SK-N-SH (cell line): ENCODE data around the gene WFDC9. TPM values are rescaled to one million over a fixed set of nuclear protein-coding genes. Genes with fewer than 3 reads are reported as not detected.

Source experiments
- CTCF ChIA-PET: fragments of 300-600, 350-600 bp; formaldehyde crosslinking; extraction: SDS; loops from one replicate; lab custom pipeline; 2021; lab: Yijun Ruan, JAX
- POLR2A ChIA-PET: fragments of 350-600 bp; sonication (Branson Sonifier 250); formaldehyde crosslinking; extraction: SDS; loops from one replicate; lab custom pipeline; 2020; ENCODE audit warnings: antibody characterized with exemption, inconsistent platforms; lab: Yijun Ruan, JAX
- DNase-seq: peaks from one replicate; pipeline ENCODE4 v3.0.0; 2012
- H2AFZ ChIP-seq: fragments of 200-600 bp; sonication (generic); 2 replicates; pipeline ENCODE4 v1.8.1; 2016; ENCODE audit warnings: antibody characterized with exemption, mild to moderate bottlenecking, low read depth
- H3F3A ChIP-seq: fragments of 200-600 bp; sonication (generic); replicated peaks from 2 replicates; pipeline ENCODE3; 2016; ENCODE audit warnings: antibody characterized with exemption, mild to moderate bottlenecking; ENCODE audit not compliant: insufficient read depth
- H3K27ac ChIP-seq, 2 experiments: fragments of 200-500 bp in 1 of 2; fragments of 200-600 bp in 1 of 2; sonication (Bioruptor generic) in 1 of 2; sonication (generic), shearing (Covaris generic) in 1 of 2; 2 replicates each; pipeline versions ENCODE4 v1.5.1 to v1.6.1; 2014 to 2016; ENCODE audit warnings: low read depth in 2 of 2, inconsistent platforms in 1 of 2, low read length in 1 of 2, mild to moderate bottlenecking in 1 of 2, mixed read lengths in 1 of 2
- H3K27me3 ChIP-seq: fragments of 200-600 bp; sonication (generic), shearing (Covaris generic); 2 replicates; pipeline ENCODE4 v1.6.1; 2016; ENCODE audit warnings: mixed run types; ENCODE audit not compliant: insufficient read depth
- H3K36me3 ChIP-seq, 2 experiments: fragments of 200-500 bp in 1 of 2; fragments of 200-600 bp in 1 of 2; sonication (Bioruptor generic) in 1 of 2; sonication (generic) in 1 of 2; replicated peaks in 1 of 2; 2 replicates each; pipeline versions ENCODE3 to v1.5.1; 2014 to 2016; ENCODE audit warnings: low read length in 1 of 2, mild to moderate bottlenecking in 1 of 2; ENCODE audit not compliant: insufficient read depth in 2 of 2, control insufficient read depth in 1 of 2
- H3K4me1 ChIP-seq, 2 experiments: fragments of 200-500 bp in 1 of 2; fragments of 200-600 bp in 1 of 2; sonication (Bioruptor generic) in 1 of 2; sonication (generic), shearing (Covaris generic) in 1 of 2; 2 replicates each; pipeline versions ENCODE4 v1.5.1 to v1.6.1; 2014 to 2016; ENCODE audit warnings: low read depth in 1 of 2, low read length in 1 of 2, mixed run types in 1 of 2; ENCODE audit not compliant: insufficient read depth in 2 of 2, control insufficient read depth in 1 of 2
- H3K4me2 ChIP-seq: fragments of 200-600 bp; sonication (generic), shearing (Covaris generic); 2 replicates; pipeline ENCODE4 v1.6.1; 2017; ENCODE audit warnings: mixed run types
- H3K4me3 ChIP-seq, 2 experiments: fragments of 200-500 bp in 1 of 2; fragments of 200-600 bp in 1 of 2; sonication (Bioruptor generic) in 1 of 2; sonication (generic), shearing (Covaris generic) in 1 of 2; 2 replicates each; pipeline versions ENCODE4 v1.5.1 to v1.8.1; 2014 to 2016; ENCODE audit warnings: low read depth in 2 of 2, inconsistent platforms in 1 of 2, low read length in 1 of 2, mild to moderate bottlenecking in 1 of 2, mixed read lengths in 1 of 2, moderate library complexity in 1 of 2
- H3K79me2 ChIP-seq: fragments of 200-600 bp; sonication (generic); 2 replicates; pipeline ENCODE4 v1.8.1; 2017; ENCODE audit warnings: mild to moderate bottlenecking; ENCODE audit not compliant: insufficient read depth
- H3K9ac ChIP-seq: fragments of 200-600 bp; sonication (generic); 2 replicates; pipeline ENCODE4 v1.6.1; 2017; ENCODE audit warnings: mixed run types
- H3K9me2 ChIP-seq: fragments of 200-600 bp; sonication (generic); 2 replicates; pipeline ENCODE4 v1.6.1; 2017; ENCODE audit warnings: mixed run types
- H3K9me3 ChIP-seq: fragments of 200-600 bp; sonication (generic); 2 replicates; pipeline ENCODE4 v1.6.1; 2017; ENCODE audit warnings: mixed run types, mild to moderate bottlenecking, moderate library complexity
- H4K20me1 ChIP-seq: fragments of 200-600 bp; sonication (generic); 2 replicates; pipeline ENCODE4 v1.6.1; 2017; ENCODE audit warnings: mild to moderate bottlenecking, mixed run types; ENCODE audit not compliant: insufficient read depth
- CTCF ChIP-seq: fragments of 200-600 bp; sonication (generic); IDR thresholded peaks from 2 replicates; pipeline ENCODE4 v1.6.1; 2017; ENCODE audit warnings: antibody characterized with exemption, mild to moderate bottlenecking, moderate library complexity
- ELF1 ChIP-seq: IDR thresholded peaks from 2 replicates; pipeline ENCODE4 v1.4.0; 2012
- FOSL2 ChIP-seq: IDR thresholded peaks from 2 replicates; pipeline ENCODE4 v1.4.0; 2012; ENCODE audit warnings: low read depth, mild to moderate bottlenecking, moderate library complexity, borderline replicate concordance
- FOXM1 ChIP-seq: IDR thresholded peaks from 2 replicates; pipeline ENCODE4 v1.4.0; 2012; ENCODE audit warnings: low read depth, mild to moderate bottlenecking
- MEF2A ChIP-seq: IDR thresholded peaks from 2 replicates; pipeline ENCODE4 v1.4.0; 2012; ENCODE audit warnings: low read depth, borderline replicate concordance
- MXI1 ChIP-seq: IDR thresholded peaks from 2 replicates; pipeline ENCODE4 v1.6.1; 2012; ENCODE audit warnings: mild to moderate bottlenecking, low read depth, low read length, improper control_type of control experiment
- NFIC ChIP-seq: IDR thresholded peaks from 2 replicates; pipeline ENCODE4 v1.4.0; 2012; ENCODE audit warnings: borderline replicate concordance
- NRF1 ChIP-seq: IDR thresholded peaks from 2 replicates; pipeline ENCODE4 v1.6.1; 2012; ENCODE audit warnings: low read depth, mild to moderate bottlenecking, low read length
- POLR2AphosphoS5 ChIP-seq: IDR thresholded peaks from 2 replicates; pipeline ENCODE4 v1.6.1; 2012; ENCODE audit warnings: low read depth, low read length
- RAD21 ChIP-seq: IDR thresholded peaks from 2 replicates; pipeline ENCODE4 v1.6.1; 2012; ENCODE audit warnings: mild to moderate bottlenecking, low read length
- RCOR1 ChIP-seq: fragments of 150-350 bp; IDR thresholded peaks from 2 replicates; pipeline ENCODE4 v1.6.1; 2017; ENCODE audit warnings: antibody characterized with exemption, low read length
- RFX5 ChIP-seq: IDR thresholded peaks from 2 replicates; pipeline ENCODE4 v1.6.1; 2012; ENCODE audit warnings: mild to moderate bottlenecking, improper control_type of control experiment, low read length
- RXRA ChIP-seq: IDR thresholded peaks from 2 replicates; pipeline ENCODE4 v1.4.0; 2012; ENCODE audit warnings: low read depth, mild to moderate bottlenecking, borderline replicate concordance
- SMC3 ChIP-seq: IDR thresholded peaks from 2 replicates; pipeline ENCODE4 v1.6.1; 2012; ENCODE audit warnings: low read depth, low read length, improper control_type of control experiment
- TAF1 ChIP-seq: IDR thresholded peaks from 2 replicates; pipeline ENCODE4 v1.6.1; 2012; ENCODE audit warnings: low read depth, mild to moderate bottlenecking, low read length, moderate library complexity, borderline replicate concordance
- TEAD4 ChIP-seq: IDR thresholded peaks from 2 replicates; pipeline ENCODE4 v1.4.0; 2012; ENCODE audit warnings: mild to moderate bottlenecking, borderline replicate concordance; ENCODE audit not compliant: insufficient read depth
- USF1 ChIP-seq: IDR thresholded peaks from 2 replicates; pipeline ENCODE4 v1.4.0; 2012; ENCODE audit warnings: low read depth, borderline replicate concordance
- USF2 ChIP-seq: fragments of 150-350 bp; IDR thresholded peaks from 2 replicates; pipeline ENCODE4 v1.6.1; 2017; ENCODE audit warnings: antibody characterized with exemption, low read length, low read depth, borderline replicate concordance
- YY1 ChIP-seq: IDR thresholded peaks from 2 replicates; pipeline ENCODE4 v1.4.0; 2012; ENCODE audit warnings: low read depth, mild to moderate bottlenecking
- WGBS: methylation state at CpG from one replicate; pipeline ENCODE4 v1.1.6; 2017; ENCODE audit warnings: low lambda C conversion rate; 5-methylcytosine and 5-hydroxymethylcytosine counted together
- polyA plus RNA-seq, 3 experiments: library from polyadenylated mRNA; depleted of rRNA; stranded (reverse); fragments of >200 nt; gene quantifications; 2 replicates each; pipeline ENCODE4 v1.2.3, GENCODE V29; 2012
- TF ChIP-seq, protein P1 (sequence below): IDR thresholded peaks from 2 replicates; pipeline ENCODE4 v1.4.0; 2012; ENCODE audit warnings: low read depth
- TF ChIP-seq, protein P2 (sequence below): fragments of 150-350 bp; IDR thresholded peaks from 2 replicates; pipeline ENCODE4 v1.6.1; 2016; ENCODE audit warnings: mild to moderate bottlenecking, low read depth, low read length

The WFDC9 gene
- not detected in 2 replicates for polyA plus RNA-seq (2012; rRNA removed)
- polyA plus RNA-seq (2012; cell fraction: cytosol; rRNA removed) = not detected in 2 replicates
- not detected in 2 replicates for polyA plus RNA-seq (2012; cell fraction: nucleus; rRNA removed)

GRCh38 chr20:45631184-45631583, at the start of gene WFDC9:
Gene WFDC9, minus strand, starts transcription at chr20:45631284. Its CDS starts 21,103 bp downstream, at chr20:45610181.
- no peaks in the 10 kb centered on the region for H4K20me1 ChIP-seq
- no peak within 1 kb of the TSS for H3K4me2 ChIP-seq
- no peaks in the 10 kb centered on the region for H3K9me3 ChIP-seq
- no peaks in the 10 kb centered on the region; a peak in 1 of 4 replicates for H3K4me1 ChIP-seq
- H3K79me2 ChIP-seq = no peaks in the 10 kb centered on the region
- no peak within 1 kb of the TSS for H3K9ac ChIP-seq
- H3K27me3 ChIP-seq = no peaks in the 10 kb centered on the region
- no peaks in the 10 kb centered on the region for H3K36me3 ChIP-seq
- H3K9me2 ChIP-seq = no peaks in the 10 kb centered on the region
- TF ChIP-seq SMC3 (no peak), USF1 (no peak), RXRA (no peak), TEAD4 (no peak)
- TF ChIP-seq, all 33 proteins: peak for 0
- ChIA-PET CTCF (no interaction called here), POLR2A (no interaction called here)
- H3K27ac ChIP-seq = no peak within 1 kb of the TSS
- no peaks in the 10 kb centered on the region for H3F3A ChIP-seq
- 0% methylated on average over 4 of the region's 4 CpGs for WGBS
- H2AFZ ChIP-seq = no peak within 1 kb of the TSS
- DNase-seq = no peak
- H3K4me3 ChIP-seq = no peak within 1 kb of the TSS

GRCh38 chr20:45679650-45680049, 48.6 kb upstream of the WFDC9 start:
- H3K9me3 ChIP-seq = 0 out of 2 replicates have a peak, but pooled peaks cover 3% of the 10 kb centered on the region
- no peak overlapping the region for H3K9ac ChIP-seq
- no peaks in the 10 kb centered on the region for H3K79me2 ChIP-seq
- no peak overlapping the region for H3K4me2 ChIP-seq
- POLR2A ChIA-PET = no interaction called here
- no peaks in the 10 kb centered on the region for H3K27me3 ChIP-seq
- no peak overlapping the region for H3K27ac ChIP-seq
- no peaks in the 10 kb centered on the region for H4K20me1 ChIP-seq
- no peak for DNase-seq
- no peaks in the 10 kb centered on the region for H3K4me1 ChIP-seq
- H3F3A ChIP-seq = no peaks in the 10 kb centered on the region
- no peak for TF ChIP-seq MEF2A
- TF ChIP-seq NRF1 = no peak
- no peak for TF ChIP-seq RAD21
- TF ChIP-seq YY1 = no peak
- TF ChIP-seq, protein P1, sequence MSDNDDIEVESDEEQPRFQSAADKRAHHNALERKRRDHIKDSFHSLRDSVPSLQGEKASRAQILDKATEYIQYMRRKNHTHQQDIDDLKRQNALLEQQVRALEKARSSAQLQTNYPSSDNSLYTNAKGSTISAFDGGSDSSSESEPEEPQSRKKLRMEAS = no peak
- no peak for TF ChIP-seq ELF1
- no peak for TF ChIP-seq MXI1
- no peak for TF ChIP-seq CTCF
- TF ChIP-seq FOXM1 = no peak
- TF ChIP-seq RCOR1 = no peak
- TF ChIP-seq POLR2AphosphoS5 = no peak
- TF ChIP-seq TAF1 = no peak
- no peak for TF ChIP-seq RFX5
- TF ChIP-seq, protein P2, sequence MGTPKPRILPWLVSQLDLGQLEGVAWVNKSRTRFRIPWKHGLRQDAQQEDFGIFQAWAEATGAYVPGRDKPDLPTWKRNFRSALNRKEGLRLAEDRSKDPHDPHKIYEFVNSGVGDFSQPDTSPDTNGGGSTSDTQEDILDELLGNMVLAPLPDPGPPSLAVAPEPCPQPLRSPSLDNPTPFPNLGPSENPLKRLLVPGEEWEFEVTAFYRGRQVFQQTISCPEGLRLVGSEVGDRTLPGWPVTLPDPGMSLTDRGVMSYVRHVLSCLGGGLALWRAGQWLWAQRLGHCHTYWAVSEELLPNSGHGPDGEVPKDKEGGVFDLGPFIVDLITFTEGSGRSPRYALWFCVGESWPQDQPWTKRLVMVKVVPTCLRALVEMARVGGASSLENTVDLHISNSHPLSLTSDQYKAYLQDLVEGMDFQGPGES = no peak
- TF ChIP-seq USF2 = no peak
- no peak for TF ChIP-seq FOSL2
- no peak for TF ChIP-seq SMC3
- TF ChIP-seq USF1 = no peak
- no peak for TF ChIP-seq NFIC
- no peaks in the 10 kb centered on the region for H3K36me3 ChIP-seq
- no peaks in the 10 kb centered on the region for H3K9me2 ChIP-seq
- H2AFZ ChIP-seq = no peak overlapping the region
- H3K4me3 ChIP-seq = no peak overlapping the region
- CTCF ChIA-PET = no interaction called here
